SKM-1 (cell line): ENCODE results near the gene CLSTN1.

ENCODE experiments used
- DNase-seq: peaks from one replicate; lab custom pipeline; 2025; ENCODE audit not compliant: unreplicated experiment; lab: John Stamatoyannopoulos, UW

CLSTN1 gene

DNA sequence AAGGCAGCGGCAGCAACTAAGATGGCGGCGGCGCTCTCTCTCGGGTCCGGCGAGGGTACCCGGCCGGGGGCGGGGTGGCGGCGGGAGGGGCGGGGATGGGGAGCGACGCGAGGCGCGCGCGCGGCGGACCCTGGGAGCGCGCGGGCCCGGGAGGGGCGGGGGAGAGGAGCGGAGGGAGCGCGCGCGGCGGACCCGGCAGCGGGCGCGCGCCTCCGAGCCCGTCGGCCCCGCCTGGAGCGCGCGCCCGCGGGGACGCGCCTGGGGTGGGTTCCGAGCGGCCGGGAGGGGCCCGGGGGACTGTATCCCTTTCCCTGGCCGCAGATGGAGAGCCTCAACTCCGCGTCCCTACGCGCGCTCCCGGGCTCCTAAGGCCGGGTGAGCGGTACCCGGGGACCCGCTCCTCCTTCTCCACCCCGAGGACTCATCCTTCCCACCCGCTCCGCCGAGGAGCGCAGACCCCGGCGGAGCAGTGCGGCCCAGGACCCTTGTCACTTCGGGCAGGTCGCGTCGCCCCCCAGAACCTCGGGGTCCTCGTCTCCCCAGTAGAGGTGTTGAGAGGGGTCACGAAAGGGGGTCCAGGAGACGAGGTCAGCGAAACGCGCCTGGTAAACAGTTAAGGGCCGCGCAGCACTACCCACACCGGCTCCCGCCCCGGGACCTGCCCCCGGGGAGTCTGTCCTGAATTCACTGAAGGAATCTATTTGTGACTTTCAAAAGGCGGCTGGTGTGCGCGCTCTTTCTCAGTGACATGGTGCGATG is at the start of gene CLSTN1:
TSS of gene CLSTN1 (minus strand) at position 23 of the 759 bp plus-strand sequence. CDS start 232 bp downstream, outside the sequence.
- peak; percentile 80 for DNase-seq

DNA sequence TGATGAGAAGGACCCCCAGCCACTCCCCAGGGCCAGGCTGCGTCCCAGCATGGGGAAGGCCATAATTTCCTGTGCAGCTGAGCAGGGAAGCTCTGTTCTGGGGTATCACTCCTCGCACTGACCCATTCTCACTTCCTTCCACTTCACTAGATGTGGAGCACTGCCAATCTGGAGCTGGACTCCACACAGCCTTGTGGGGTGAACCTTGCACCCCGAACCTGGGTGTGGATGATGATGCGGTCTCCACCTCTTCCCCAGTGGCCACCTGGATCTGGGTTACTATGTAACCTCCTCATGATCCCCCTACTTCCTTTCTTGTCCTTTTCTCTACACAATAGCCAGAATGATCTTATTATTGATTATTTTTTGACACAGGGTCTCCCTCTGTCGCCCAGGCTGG is 49.6 kb upstream of the CLSTN1 start:
- DNase-seq = no peak

- DNase-seq = no peak
Observed at GRCh38 chr1:9872430-9873165, 48.8 kb upstream of the CLSTN1 start.

DNA sequence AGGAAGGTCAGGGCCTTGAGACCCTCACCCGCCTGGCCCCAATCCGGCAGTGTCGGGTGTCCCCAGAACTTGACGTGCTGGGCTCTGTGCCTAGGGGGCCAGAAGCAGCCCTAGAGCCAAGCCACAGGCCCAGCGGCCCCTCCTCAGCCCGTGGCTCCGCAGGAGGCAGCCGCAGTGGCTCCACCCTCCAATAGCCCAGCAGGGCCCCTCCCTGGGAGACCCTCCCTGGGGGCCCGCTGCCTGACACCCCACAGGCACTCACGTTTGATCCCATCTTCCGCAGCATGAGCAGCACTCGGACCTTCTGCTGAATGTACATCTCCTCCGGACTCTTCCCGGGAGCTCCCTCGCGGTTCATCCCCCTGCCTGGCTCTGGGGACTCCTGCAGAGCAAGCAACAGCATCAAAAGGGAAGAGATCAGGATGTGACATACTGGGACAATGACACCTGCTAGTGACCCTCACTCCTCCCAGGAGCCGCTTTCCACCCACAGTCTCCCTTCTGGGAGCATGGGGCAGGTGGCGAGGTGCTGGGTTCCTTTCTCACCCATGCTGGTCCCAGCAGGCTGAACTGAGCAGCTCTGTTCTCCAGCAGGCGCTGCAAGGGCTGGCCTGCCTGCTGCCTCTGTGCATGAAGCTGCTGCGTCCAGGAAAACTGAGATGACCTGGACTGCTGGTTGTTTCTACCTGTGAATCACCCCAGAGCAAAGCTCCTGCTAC is 48.1 kb upstream of the CLSTN1 start:
- DNase-seq = no peak

GRCh38 chr1:9871021-9871420 is 47.3 kb upstream of the CLSTN1 start:
- no peak for DNase-seq

- DNase-seq = no peak
Observed at GRCh38 chr1:9870572-9870971, 46.8 kb upstream of the CLSTN1 start.

GRCh38 chr1:9869831-9870251 is 46.1 kb upstream of the CLSTN1 start:
- no peak for DNase-seq

DNA sequence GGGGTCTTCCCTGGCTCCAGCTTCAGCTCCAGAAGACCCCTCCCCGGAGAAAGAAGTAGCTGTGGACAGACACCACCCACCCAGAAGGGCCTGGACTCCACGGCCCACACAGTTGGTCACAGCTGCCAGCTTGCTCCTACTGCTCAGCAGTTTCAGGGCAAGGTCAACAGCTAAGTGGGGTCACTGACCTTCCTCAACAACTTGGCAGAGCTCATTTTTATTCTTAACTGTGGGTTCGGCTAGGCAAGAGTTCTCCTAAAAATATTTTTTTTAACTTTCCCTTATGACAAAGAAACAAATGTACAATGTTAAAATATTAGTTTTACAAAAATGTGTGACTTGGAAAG is 44.5 kb upstream of the CLSTN1 start:
- DNase-seq = no peak

- DNase-seq = no peak
Observed at GRCh38 chr1:9867408-9868243, 43.9 kb upstream of the CLSTN1 start.

GRCh38 chr1:9866836-9867235 is 43.1 kb upstream of the CLSTN1 start:
- DNase-seq = no peak

DNA sequence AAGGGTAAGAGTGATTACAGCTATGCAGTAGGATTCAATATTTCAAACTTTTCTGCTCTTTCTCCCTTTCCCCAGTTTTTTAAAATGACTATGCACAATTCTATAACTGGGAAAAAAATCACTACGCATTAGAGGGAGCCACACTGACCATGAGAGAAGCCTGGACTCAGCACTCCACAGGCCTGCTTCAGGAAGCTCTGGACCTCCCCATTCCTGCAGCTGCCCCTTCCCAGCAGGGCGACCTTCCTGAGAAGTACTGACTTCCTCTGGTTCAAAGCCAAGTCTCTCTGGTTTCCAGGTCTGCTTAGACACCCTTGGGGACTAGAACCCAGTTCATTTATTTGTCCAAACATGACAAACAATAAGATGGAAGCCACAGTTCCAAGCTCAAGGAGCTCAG is 42.0 kb upstream of the CLSTN1 start:
- DNase-seq = no peak

DNA sequence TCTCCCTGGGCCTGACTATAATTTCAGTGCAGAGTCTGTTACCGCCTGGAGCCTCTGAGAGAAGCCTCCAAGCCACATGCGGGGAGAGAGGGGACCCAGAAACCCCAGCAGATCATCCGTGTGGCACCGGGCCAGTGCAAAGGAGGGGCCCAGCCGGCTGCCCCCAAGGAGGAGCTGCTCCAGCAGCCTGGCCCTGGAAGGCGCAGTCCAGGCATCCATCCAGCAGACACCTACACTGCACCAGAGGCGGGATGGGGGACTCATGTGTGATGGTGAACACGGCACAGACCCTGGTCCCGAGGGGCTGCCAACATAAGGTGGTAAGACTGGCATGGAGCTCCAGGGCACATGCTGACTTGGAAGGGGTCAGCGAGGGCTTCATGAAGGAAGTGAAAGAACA is 39.6 kb upstream of the CLSTN1 start:
- DNase-seq = no peak

- no peak for DNase-seq
Observed at GRCh38 chr1:9861360-9861759, 37.6 kb upstream of the CLSTN1 start.

DNA sequence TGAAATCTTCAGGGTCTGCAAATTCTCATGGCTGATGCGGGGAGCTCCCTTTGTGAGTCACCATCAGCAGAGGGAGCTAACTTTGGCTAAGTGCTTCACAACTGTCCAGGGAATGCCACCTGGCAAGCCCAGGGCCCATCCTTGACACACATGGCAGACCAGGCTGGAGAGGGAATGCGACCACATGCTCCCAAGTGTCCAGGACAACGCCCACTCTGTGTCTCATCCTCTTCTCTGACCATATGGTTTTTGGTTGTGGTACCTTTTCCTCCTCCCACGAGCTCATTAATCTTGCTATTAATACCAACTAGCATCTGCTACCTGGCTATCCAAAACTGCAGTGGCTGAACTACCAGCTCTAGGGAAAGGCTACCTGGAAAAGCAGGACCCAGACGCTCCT is 37.1 kb upstream of the CLSTN1 start:
- no peak for DNase-seq

DNA sequence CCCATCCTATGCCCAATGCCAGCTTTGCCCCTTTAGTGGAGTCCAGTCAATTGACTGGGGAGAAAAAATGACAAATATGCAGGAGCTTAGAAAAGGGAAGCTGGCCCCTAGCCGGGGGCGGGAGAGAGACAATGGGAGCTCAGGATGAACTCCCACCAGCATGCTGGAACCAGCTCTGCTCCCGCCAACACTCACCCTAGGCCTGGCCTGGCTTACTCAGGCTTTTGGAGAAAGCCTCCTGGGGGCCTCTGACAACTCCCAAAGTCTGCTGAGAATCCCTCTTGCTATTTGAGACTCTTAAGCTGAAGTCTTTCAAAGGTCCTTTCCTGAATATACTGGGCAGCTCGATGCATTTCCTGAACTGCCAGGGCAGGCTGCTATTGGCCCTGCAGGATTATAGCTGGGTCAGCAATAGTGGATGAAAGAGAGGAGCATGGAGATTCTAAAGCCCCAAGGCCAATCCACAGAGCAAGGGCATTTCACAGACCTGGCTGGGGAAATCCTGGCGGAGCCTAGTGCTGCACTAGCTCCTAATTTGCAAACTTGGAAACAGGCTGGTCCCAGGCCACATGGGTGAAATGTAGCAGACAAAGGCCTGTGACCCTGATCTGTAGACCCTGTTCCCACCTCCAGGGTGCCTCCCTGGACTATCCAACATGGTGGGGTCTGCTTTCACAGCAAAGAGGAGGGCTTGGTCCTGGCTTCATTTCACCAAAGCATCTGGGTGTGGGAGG is 35.7 kb upstream of the CLSTN1 start:
- DNase-seq = no peak

DNA sequence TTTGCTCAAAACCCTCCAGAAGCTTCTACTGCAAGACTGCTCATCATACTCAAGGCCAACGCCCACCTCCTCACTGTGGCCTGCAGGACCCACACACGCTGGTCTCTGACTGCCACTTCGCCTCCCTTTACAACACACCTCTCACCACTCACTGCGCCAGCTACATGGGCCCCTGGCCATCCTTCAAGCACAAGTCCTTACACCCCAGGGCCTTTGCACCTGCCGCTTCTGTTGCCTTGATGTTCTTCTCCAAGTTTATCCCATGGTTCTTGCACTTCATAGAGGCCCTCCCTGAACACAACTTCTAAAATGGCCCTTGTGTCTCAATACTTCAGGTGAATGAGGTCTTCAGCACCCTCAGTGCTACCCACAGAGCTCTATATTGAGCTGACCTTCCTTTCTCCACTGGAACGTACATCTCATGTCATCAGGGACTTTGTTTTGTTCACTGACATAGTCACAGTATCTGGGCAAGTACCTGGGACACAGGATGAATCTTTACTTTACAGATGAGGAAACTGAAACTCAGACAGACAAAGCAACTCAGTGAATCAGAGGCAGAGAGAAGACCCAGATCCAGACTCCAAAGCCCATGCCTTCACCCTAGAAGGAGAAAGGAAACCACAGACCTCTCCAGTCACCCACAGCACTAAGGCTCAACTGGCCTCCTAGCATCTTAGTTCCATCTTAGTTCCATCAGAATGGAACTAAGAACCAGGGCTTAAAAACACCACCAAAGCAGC is 34.7 kb upstream of the CLSTN1 start:
- DNase-seq = no peak

GRCh38 chr1:9855186-9855585 is 31.4 kb upstream of the CLSTN1 start:
- no peak for DNase-seq

DNA sequence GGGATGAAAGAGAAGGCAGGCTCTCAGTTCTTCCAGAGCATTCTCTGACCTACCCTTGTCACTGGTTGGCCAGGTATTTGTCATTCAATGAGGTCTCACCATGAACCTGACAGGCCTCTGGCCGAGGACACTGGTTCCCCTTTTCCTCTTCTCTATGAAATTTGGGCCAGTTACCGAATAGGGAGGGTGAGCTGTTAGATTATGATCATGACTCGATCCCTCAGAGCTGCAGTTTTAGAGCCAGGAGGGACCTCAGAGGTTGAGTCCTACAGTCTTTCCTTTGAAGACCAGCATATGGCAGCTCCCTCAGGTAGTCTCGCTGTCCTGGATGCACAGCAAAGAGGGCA is 29.5 kb upstream of the CLSTN1 start:
- DNase-seq = no peak

- DNase-seq = no peak
Observed at GRCh38 chr1:9852410-9853248, 28.9 kb upstream of the CLSTN1 start.
